ENCODE measurements around the gene NRXN3. TPM values are rescaled to one million over a fixed set of nuclear protein-coding genes. Genes with fewer than 3 reads are reported as not detected.

The NRXN3 gene
- total and polyA plus RNA-seq, 2 experiments from 2014 or later, result 5.7 to 7.1 TPM

DNA sequence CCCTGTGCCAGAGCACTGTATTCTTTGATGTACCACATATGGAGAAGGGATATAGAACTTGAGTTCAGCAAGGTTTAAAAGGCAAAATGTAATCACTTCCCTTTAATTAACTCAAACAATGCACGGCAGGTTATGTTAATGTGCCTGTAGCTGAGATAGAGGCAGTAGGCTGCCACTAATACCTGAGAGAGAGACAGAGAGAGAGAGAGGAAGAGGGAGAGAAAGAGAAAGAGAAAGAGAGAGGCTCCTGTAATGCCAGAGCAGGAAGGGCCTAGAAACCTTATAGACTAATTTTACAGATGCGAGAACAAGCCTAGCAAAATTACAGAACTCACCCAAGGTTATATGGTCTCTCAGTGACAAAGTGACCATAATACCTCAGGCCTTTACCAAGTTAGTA is 679.8 kb downstream of the NRXN3 start:
- DNase-seq (ENCODE audit: low spot score), result no peak
- H3K4me2 ChIP-seq, result no peak overlapping the region
- no peaks in the 10 kb centered on the region for H3K4me1 ChIP-seq (ENCODE audit: insufficient read depth)
- H2AFZ ChIP-seq, result no peak overlapping the region
- H3K79me2 ChIP-seq, result no peaks in the 10 kb centered on the region
- TF ChIP-seq EZH2 (IDR thresholded peaks at IDR 0.05; ENCODE audit: borderline replicate concordance), result no peak
- TF ChIP-seq EZH2phosphoT487 (IDR thresholded peaks at IDR 0.05; ENCODE audit: low read depth, severe bottlenecking, unreplicated experiment), result no peak
- TF ChIP-seq, protein P1, sequence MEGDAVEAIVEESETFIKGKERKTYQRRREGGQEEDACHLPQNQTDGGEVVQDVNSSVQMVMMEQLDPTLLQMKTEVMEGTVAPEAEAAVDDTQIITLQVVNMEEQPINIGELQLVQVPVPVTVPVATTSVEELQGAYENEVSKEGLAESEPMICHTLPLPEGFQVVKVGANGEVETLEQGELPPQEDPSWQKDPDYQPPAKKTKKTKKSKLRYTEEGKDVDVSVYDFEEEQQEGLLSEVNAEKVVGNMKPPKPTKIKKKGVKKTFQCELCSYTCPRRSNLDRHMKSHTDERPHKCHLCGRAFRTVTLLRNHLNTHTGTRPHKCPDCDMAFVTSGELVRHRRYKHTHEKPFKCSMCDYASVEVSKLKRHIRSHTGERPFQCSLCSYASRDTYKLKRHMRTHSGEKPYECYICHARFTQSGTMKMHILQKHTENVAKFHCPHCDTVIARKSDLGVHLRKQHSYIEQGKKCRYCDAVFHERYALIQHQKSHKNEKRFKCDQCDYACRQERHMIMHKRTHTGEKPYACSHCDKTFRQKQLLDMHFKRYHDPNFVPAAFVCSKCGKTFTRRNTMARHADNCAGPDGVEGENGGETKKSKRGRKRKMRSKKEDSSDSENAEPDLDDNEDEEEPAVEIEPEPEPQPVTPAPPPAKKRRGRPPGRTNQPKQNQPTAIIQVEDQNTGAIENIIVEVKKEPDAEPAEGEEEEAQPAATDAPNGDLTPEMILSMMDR (IDR thresholded peaks at IDR 0.05; ENCODE audit: poor library complexity), result no peak
- H3K27me3 ChIP-seq, result peaks cover 4% of the 10 kb centered on the region
- no peaks in the 10 kb centered on the region for H3K9me3 ChIP-seq (ENCODE audit: low read depth)
- no peaks in the 10 kb centered on the region for H4K20me1 ChIP-seq (ENCODE audit: insufficient read depth, poor library complexity, severe bottlenecking)
- H3K27ac ChIP-seq, result no peak overlapping the region
- 60% methylated on average over 2 of the region's 2 CpGs for WGBS (ENCODE audit: low lambda C conversion rate, missing lambda C conversion rate)
- H3K4me3 ChIP-seq, result no peak overlapping the region
- no peaks in the 10 kb centered on the region for H3K9me2 ChIP-seq (replicated peaks; ENCODE audit: insufficient read depth)
- H3K36me3 ChIP-seq (replicated peaks; ENCODE audit: insufficient read depth, low read depth), result no peaks in the 10 kb centered on the region

DNA sequence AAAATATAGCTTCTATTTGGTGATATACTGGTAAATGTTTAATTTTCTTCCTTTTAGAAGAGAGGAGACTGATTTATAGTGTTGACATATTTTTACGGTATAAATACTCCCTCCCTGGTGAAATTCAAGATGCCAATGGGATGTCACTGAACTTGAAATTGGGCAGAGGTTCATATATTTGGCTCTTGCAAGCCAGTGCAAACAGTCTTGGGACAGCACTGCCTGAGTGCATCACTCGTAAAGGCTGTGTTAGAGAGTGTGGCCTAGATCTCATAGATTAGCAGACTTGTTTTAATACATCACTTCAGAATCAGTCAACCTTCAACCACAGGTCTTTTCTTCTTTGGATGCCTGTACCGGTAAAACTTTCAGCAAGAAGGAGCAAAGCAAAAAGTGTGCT is 681.0 kb downstream of the NRXN3 start:
- no peak for DNase-seq (ENCODE audit: low spot score)
- Histone ChIP-seq H3K36me3 (replicated peaks; ENCODE audit: insufficient read depth, low read depth) (no peaks in the 10 kb centered on the region), H3K27ac (no peak overlapping the region), H3K27me3 (peaks cover 4% of the 10 kb centered on the region), H3K79me2 (no peaks in the 10 kb centered on the region), H3K4me2 (no peak overlapping the region), H3K4me1 (ENCODE audit: insufficient read depth) (no peaks in the 10 kb centered on the region), H3K9me2 (replicated peaks; ENCODE audit: insufficient read depth) (no peaks in the 10 kb centered on the region), H4K20me1 (ENCODE audit: insufficient read depth, poor library complexity, severe bottlenecking) (no peaks in the 10 kb centered on the region), H3K4me3 (no peak overlapping the region), H3K9me3 (ENCODE audit: low read depth) (no peaks in the 10 kb centered on the region), H2AFZ (no peak overlapping the region)
- WGBS (ENCODE audit: low lambda C conversion rate, missing lambda C conversion rate), result 73% methylated on average over 3 of the region's 3 CpGs
- no peak for TF ChIP-seq EZH2 (IDR thresholded peaks at IDR 0.05; ENCODE audit: borderline replicate concordance)
- TF ChIP-seq EZH2phosphoT487 (IDR thresholded peaks at IDR 0.05; ENCODE audit: low read depth, severe bottlenecking, unreplicated experiment), result no peak
- TF ChIP-seq, protein P1 (IDR thresholded peaks at IDR 0.05; ENCODE audit: poor library complexity), result no peak

GRCh38 chr14:78852040-78852439 is 681.9 kb downstream of the NRXN3 start:
- Histone ChIP-seq H3K27me3 (no peaks in the 10 kb centered on the region), H3K4me3 (no peak overlapping the region), H3K36me3 (replicated peaks; ENCODE audit: insufficient read depth, low read depth) (no peaks in the 10 kb centered on the region), H3K4me2 (no peak overlapping the region), H3K27ac (no peak overlapping the region), H3K9me3 (ENCODE audit: low read depth) (no peaks in the 10 kb centered on the region), H3K9me2 (replicated peaks; ENCODE audit: insufficient read depth) (no peaks in the 10 kb centered on the region), H3K4me1 (ENCODE audit: insufficient read depth) (no peaks in the 10 kb centered on the region), H3K79me2 (no peaks in the 10 kb centered on the region), H4K20me1 (ENCODE audit: insufficient read depth, poor library complexity, severe bottlenecking) (no peaks in the 10 kb centered on the region), H2AFZ (no peak overlapping the region)
- WGBS (ENCODE audit: low lambda C conversion rate, missing lambda C conversion rate), result 64% methylated on average over 1 of the region's 1 CpG
- no peak for DNase-seq (ENCODE audit: low spot score)
- TF ChIP-seq EZH2phosphoT487 (IDR thresholded peaks at IDR 0.05; ENCODE audit: low read depth, severe bottlenecking, unreplicated experiment), result no peak
- TF ChIP-seq, protein P1 (IDR thresholded peaks at IDR 0.05; ENCODE audit: poor library complexity), result no peak
- TF ChIP-seq EZH2 (IDR thresholded peaks at IDR 0.05; ENCODE audit: borderline replicate concordance), result no peak

- Histone ChIP-seq H3K79me2 (no peaks in the 10 kb centered on the region), H3K4me3 (no peak overlapping the region), H3K27me3 (no peaks in the 10 kb centered on the region), H4K20me1 (ENCODE audit: insufficient read depth, poor library complexity, severe bottlenecking) (no peaks in the 10 kb centered on the region), H3K4me2 (no peak overlapping the region), H3K4me1 (ENCODE audit: insufficient read depth) (no peaks in the 10 kb centered on the region), H2AFZ (no peak overlapping the region), H3K36me3 (replicated peaks; ENCODE audit: insufficient read depth, low read depth) (no peaks in the 10 kb centered on the region), H3K9me2 (replicated peaks; ENCODE audit: insufficient read depth) (no peaks in the 10 kb centered on the region), H3K27ac (no peak overlapping the region), H3K9me3 (ENCODE audit: low read depth) (no peaks in the 10 kb centered on the region)
- no peak for DNase-seq (ENCODE audit: low spot score)
- TF ChIP-seq EZH2 (IDR thresholded peaks at IDR 0.05; ENCODE audit: borderline replicate concordance) (no peak), EZH2phosphoT487 (IDR thresholded peaks at IDR 0.05; ENCODE audit: low read depth, severe bottlenecking, unreplicated experiment) (no peak)
- TF ChIP-seq, protein P1 (IDR thresholded peaks at IDR 0.05; ENCODE audit: poor library complexity), result no peak
- whole genome bisulfite sequencing (ENCODE audit: low lambda C conversion rate, missing lambda C conversion rate), result 71% methylated on average over 4 of the region's 4 CpGs
These were observed 687.8 kb downstream of the NRXN3 start for GRCh38 chr14:78857974-78858373.
